Left hindlimb (tissue), 1 donor: ENCODE measurements around the gene SDE2.
"Not testable (repeated sequence)": the region's sequence is repeated elsewhere in the genome, so short reads cannot be mapped to it uniquely, and the experiment has no call there.

Experiments used
- DNase-seq: peaks from one replicate; pipeline ENCODE4 v3.0.0-alpha.2; 2018

The SDE2 gene

GRCh38 chr1:226004396-226004795, 5.3 kb upstream of the SDE2 start:
- DNase-seq, result no peak

GRCh38 chr1:226003502-226004170, 4.5 kb upstream of the SDE2 start:
- no peak for DNase-seq

- DNase-seq, result peak; percentile 48
These were observed 3.7 kb upstream of the SDE2 start for GRCh38 chr1:226002667-226003501.

DNA sequence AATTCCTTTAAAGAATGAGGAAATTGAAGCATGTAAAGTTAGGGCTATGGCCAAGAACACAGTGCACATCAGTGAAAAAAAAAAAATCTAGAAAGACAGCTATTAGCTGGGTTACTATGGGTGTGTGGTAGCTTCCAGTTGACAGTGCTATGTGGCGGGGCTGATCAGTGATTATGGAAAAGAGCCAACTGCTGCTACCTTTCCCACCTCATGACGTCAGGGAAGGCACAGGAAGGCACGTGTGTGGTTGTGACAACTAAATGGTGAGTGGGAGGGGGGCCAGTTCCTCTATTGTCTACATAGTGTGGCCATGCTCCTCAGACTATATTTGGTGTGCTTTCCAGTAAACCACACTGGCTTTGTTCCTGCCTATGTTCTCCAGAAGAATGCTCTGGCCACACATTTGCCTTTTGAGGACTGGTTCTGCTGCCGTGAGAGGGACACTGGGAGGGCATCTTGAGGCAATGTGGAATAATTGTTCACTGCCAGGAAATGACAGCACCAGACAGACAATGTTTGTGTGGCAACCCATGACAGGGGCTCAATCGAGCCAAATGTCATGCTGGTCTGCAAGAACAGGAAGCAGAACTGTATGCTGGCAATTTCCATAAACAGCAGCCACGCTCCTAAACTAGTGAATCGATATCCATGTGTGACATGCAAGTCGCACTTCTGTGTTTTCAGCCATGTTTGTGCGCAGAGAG, 3.0 kb upstream of the SDE2 start:
- peak; percentile 55 for DNase-seq

GRCh38 chr1:226001088-226001487, 1.9 kb upstream of the SDE2 start:
- DNase-seq, result no peak

GRCh38 chr1:226000493-226001081, 1.4 kb upstream of the SDE2 start:
- DNase-seq, result not testable (repeated sequence)

DNA sequence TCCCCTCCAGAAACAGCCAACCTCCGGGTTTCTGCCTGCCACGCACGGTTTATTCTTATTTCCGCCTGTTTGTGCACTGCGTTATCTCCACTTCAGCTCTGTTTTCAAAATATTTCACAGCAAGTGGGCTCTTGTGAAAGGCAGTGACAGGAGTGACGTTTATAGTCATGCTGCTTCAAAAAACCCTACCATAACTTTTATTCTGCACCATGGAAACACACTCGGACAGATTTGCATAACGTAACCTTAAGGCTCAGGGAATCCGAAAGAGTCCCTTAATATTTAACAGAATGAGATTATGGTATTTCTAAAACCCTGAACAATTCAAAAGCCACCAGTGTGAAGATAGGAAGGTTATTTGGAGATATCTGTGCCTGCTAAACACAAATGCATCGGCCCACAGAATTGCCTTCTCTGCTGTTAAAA, 782 bp upstream of the SDE2 start:
- no peak for DNase-seq

GRCh38 chr1:225998560-225999226, 450 bp downstream of the SDE2 start:
- DNase-seq, result no peak

GRCh38 chr1:225996946-225997545, 2.1 kb downstream of the SDE2 start:
- DNase-seq, result no peak

GRCh38 chr1:225995919-225996864, 3.0 kb downstream of the SDE2 start:
- no peak for DNase-seq

- DNase-seq, result no peak
These were observed 8.3 kb downstream of the SDE2 start for GRCh38 chr1:225990705-225991464.

GRCh38 chr1:225987491-225988316, 11.4 kb downstream of the SDE2 start:
- DNase-seq, result no peak

DNA sequence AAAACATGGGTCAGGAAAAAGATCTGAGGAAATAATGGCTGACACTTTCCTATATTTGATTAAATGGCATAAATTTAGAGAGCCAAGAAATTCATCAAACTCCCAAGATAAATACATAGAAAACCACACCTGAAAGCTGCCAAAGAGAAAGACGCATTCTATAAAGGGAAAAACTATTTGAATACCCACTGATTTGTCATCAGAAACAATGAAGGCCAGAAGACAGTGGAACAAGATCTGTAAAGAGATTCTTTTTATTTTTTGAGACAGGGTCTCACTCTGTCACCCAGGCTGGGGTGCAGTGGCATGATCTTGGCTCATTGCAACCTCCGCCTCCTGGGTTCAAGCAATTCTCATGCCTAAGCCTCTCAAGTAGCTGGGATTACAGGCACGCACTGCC, 17.4 kb downstream of the SDE2 start:
- no peak for DNase-seq

DNA sequence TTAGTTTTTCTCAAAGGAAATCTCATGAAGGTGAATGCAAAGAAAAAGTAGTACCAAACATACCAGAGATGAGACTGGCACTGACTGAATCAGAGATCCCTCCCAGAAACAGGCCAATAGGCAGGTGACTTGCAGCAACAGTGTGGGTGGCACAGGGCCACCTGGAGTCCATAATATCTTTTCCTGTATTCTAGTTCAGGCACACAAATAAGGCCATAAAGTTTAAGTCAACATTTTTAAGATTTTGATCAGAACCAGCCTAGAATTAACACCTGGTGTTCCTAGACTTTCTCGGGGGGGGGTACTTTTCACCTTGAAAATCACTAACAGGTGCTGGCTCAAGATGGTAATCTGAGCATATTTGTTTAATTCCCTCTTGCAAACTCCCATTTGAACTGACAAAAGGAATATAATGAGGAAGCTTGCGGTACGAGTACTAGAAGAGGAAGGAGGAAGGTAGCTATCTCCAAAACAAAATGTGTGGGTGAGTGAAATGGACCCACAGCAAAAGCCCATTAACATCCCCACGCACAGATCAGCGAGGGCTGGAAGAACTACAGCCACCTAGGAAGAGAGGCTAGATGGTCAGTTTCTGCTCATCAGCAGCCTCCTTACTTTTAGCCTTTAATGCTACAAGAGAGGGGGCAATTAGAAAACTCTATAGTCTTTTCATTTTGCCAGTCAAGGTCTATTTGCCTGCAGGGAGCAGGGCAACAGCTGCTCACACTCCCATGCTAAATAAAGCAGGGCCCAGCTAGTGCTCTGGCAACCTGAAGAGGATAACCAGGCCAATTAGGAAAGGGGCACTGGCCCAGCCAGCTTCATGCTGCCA, 18.9 kb downstream of the SDE2 start:
- no peak for DNase-seq

GRCh38 chr1:225979421-225979820, 19.7 kb downstream of the SDE2 start:
- no peak for DNase-seq

DNA sequence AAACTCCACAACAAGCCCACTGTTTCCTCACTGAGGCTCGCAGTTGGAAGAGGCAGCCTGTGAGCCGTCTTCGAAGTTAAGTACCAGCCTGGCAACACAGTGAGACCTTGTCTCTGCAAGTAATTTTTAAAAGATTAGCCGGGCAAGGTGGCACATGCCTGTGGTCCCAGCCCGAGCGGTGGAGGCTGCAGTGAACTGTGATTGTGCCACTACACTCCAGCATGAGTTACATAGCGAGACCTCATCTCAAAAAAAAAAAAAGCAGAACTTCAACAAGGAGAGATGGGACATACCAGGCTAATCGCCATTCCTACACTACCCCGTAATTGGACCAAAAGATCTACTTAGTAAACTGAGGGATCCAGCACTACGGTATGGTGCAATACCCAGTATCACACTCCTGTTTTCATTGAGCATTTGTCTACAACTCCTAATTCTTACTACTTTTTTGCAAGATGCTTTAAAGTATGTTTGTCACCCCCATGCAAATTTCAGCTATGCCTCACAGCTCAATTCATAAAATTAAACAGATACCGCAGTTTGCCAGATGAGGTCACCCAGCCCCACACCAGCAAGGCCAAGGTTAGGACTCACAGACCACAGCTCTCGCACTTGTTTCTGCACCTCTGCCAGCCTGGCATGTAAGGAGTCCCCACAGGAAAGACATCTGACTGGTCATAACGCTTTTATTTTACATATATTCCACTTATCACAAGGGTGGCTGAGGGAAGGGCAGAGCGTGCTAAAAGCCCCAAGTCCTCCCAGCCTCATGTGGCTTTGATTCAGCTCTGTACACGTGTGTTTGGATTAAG, 21.0 kb downstream of the SDE2 start:
- DNase-seq, result no peak

GRCh38 chr1:225975146-225975545, 24.0 kb downstream of the SDE2 start:
- not testable (repeated sequence) for DNase-seq

DNA sequence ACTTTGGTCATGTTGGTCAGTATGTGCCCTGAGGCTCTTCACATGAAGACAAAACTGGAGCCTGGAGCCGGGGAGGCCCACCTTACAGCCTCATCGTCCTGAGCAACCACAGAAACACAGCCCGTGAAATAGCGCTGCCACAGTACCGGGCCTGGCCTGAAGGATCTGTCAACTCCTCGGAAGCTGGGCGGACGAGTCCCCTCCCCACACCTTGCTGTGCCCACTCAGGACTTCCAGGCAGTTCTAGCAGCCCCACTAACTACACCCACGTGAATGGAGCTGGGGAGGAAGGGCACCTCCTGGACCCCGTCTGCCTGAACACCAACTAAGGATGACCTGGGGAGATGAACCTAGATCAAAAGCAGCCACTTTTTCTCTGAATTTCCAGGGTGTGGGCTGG, 24.7 kb downstream of the SDE2 start:
- no peak for DNase-seq
